Smooth muscle cell of the pulmonary artery (primary cell): ENCODE data around the gene NINJ2. TPM values are rescaled to one million over a fixed set of nuclear protein-coding genes. Genes with fewer than 3 reads are reported as not detected.

Source experiments
- total RNA-seq: library from RNA; depleted of rRNA; stranded (reverse); fragments of >200 nt; gene quantifications from 2 replicates; pipeline ENCODE4 v1.2.3, GENCODE V29; 2014

NINJ2 gene, protein sequence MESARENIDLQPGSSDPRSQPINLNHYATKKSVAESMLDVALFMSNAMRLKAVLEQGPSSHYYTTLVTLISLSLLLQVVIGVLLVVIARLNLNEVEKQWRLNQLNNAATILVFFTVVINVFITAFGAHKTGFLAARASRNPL
- total RNA-seq: 0.20 and 1.0 TPM in 2 replicates

DNA sequence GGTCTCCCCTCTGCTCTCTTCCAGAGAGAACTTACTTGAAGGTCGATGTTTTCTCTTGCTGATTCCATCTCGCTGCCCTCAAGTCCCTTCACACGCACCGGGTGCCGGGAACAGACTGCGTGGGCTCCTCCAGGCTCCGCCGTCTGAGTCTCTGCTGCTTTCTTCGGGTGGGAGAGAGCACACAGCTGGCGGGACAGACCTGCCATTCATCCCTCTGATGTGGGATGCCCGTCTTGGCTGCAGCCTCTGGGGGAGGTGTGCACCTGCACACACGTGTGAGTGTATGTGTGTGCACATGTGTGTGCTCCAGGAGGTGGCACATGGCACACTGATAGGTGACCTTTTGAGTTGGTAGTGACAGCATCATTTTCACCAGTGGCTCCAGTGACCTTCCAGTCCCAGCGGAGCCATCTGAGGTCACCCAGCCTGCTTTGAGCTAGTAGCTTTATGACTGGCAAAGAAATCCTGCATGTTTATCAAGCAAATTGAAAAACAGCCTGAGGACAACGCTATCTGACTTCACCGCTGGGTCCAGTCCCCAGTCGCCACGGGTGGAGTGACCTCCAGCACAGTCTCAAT lies at the start of gene NINJ2:
NINJ2 (minus strand) TSS at position 153 of the 579 bp plus-strand sequence; CDS start at position 68, 85 bp downstream.

Other genes starting within 250 kb of the NINJ2 start
- gene B4GALNT3, start 203.5 kb downstream of the NINJ2 start, total RNA-seq: 0.13 and 0.36 TPM in 2 replicates
- 215 and 247 TPM in 2 replicates for gene WNK1, start 89.1 kb upstream of the NINJ2 start, total RNA-seq